ENCODE data around the gene NLRP5. TPM values are rescaled to one million over a fixed set of nuclear protein-coding genes. Genes with fewer than 3 reads are reported as not detected.
A peak's percentile ranks its signal among the peaks of the same experiment; 100 is the strongest.
"Not testable (repeated sequence)": the region's sequence is repeated elsewhere in the genome, so short reads cannot be mapped to it uniquely, and the experiment has no call there.

NLRP5 gene
- total and polyA plus RNA-seq, 10 donors, result not detected

GRCh38 chr19:56105090-56105701 is 118.6 kb downstream of the NLRP5 start:
- peak; percentile 92 for DNase-seq
- peaks cover 34 to 89% (median 82%) of the 10 kb centered on the region in 6 donors for H3K4me1 ChIP-seq
- peaks cover 0 to 56% (median 24%) of the 10 kb centered on the region in 6 donors for H3K36me3 ChIP-seq
- H3K27me3 ChIP-seq (replicated peaks in 1 of 7), result no peaks in the 10 kb centered on the region
- H3K27ac ChIP-seq, result peak overlapping the region; percentile 17 to 99 (median 66)
- intact Hi-C loops (cut with DNase I; ENCODE audit: low total_unique reads), result no loop called here
- peak overlapping the region in 2 of 8 donors; percentile 2 to 41 for H3K4me3 ChIP-seq
- 12 to 24% (median 15%) methylated on average over 22 of the region's 22 CpGs for WGBS, 5 donors
- TF ChIP-seq POLR2A (IDR thresholded peaks at IDR 0.05), result no peak
- TF ChIP-seq CTCF (IDR thresholded peaks at IDR 0.05 in 8 of 11, conservative IDR thresholded peaks at IDR 0.05 in 3 of 11), result peak; percentile 39 to 84 (median 74)
- TF ChIP-seq POLR2AphosphoS5 (IDR thresholded peaks at IDR 0.05), result peak; percentile 63 to 66 (median 65)
- H3K9me3 ChIP-seq, result no peaks in the 10 kb centered on the region

- H3K9me3 ChIP-seq; intact Hi-C loops (cut with DNase I; ENCODE audit: low total_unique reads); DNase-seq; H3K27me3 ChIP-seq (replicated peaks in 1 of 7): not testable (repeated sequence)
- H3K4me1 ChIP-seq, result peaks cover 41 to 94% (median 88%) of the 10 kb centered on the region in 6 donors
- peaks cover 0 to 49% (median 22%) of the 10 kb centered on the region in 6 donors for H3K36me3 ChIP-seq
- WGBS, 5 donors, result 90 to 98% (median 94%) methylated on average over 50 to 61 of the region's 61 CpGs
- peak overlapping the region in 6 of 8 donors; percentile 19 to 99 (median 86) for H3K27ac ChIP-seq
- peak overlapping the region in 2 of 8 donors; percentile 2 to 41 for H3K4me3 ChIP-seq
- TF ChIP-seq POLR2AphosphoS5 (IDR thresholded peaks at IDR 0.05), result peak in 1 of 3 donors; percentile 35
Observed at GRCh38 chr19:56105831-56106396, 119.3 kb downstream of the NLRP5 start.

- peaks cover 0 to 44% (median 17%) of the 10 kb centered on the region in 6 donors for H3K36me3 ChIP-seq
- intact Hi-C loops (cut with DNase I; ENCODE audit: low total_unique reads), result no loop called here
- H3K4me3 ChIP-seq, result no peak overlapping the region
- TF ChIP-seq CTCF (IDR thresholded peaks at IDR 0.05 in 8 of 11, conservative IDR thresholded peaks at IDR 0.05 in 3 of 11) (no peak), POLR2A (IDR thresholded peaks at IDR 0.05) (no peak), POLR2AphosphoS5 (IDR thresholded peaks at IDR 0.05) (no peak)
- no peaks in the 10 kb centered on the region for H3K27me3 ChIP-seq (replicated peaks in 1 of 7)
- peak; percentile 77 for DNase-seq
- H3K27ac ChIP-seq, result peak overlapping the region in 4 of 8 donors; percentile 22 to 99 (median 94)
- no peaks in the 10 kb centered on the region for H3K9me3 ChIP-seq
- H3K4me1 ChIP-seq, result peaks cover 47 to 94% (median 89%) of the 10 kb centered on the region in 6 donors
- WGBS, 5 donors, result 71 to 77% (median 73%) methylated on average over 26 to 27 of the region's 27 CpGs
Observed at GRCh38 chr19:56106397-56106849, 119.8 kb downstream of the NLRP5 start.

- H3K9me3 ChIP-seq, result no peaks in the 10 kb centered on the region
- peaks cover 0 to 38% (median 12%) of the 10 kb centered on the region in 6 donors for H3K36me3 ChIP-seq
- DNase-seq, result no peak
- TF ChIP-seq CTCF (IDR thresholded peaks at IDR 0.05 in 8 of 11, conservative IDR thresholded peaks at IDR 0.05 in 3 of 11) (no peak), POLR2AphosphoS5 (IDR thresholded peaks at IDR 0.05) (peak in 1 of 3 donors; percentile 9), POLR2A (IDR thresholded peaks at IDR 0.05) (no peak)
- peaks cover 52 to 94% (median 89%) of the 10 kb centered on the region in 6 donors for H3K4me1 ChIP-seq
- H3K4me3 ChIP-seq, result no peak overlapping the region
- intact Hi-C loops (cut with DNase I; ENCODE audit: low total_unique reads), result no loop called here
- H3K27me3 ChIP-seq (replicated peaks in 1 of 7), result no peaks in the 10 kb centered on the region
- WGBS, 5 donors, result 75 to 89% (median 84%) methylated on average over 11 of the region's 11 CpGs
- peak overlapping the region in 4 of 8 donors; percentile 91 to 100 (median 98) for H3K27ac ChIP-seq
Observed at GRCh38 chr19:56106993-56107392, 120.4 kb downstream of the NLRP5 start.
